GM18870 (cell line): ENCODE measurements around the gene PCDHA13.
"Not testable (repeated sequence)": the region's sequence is repeated elsewhere in the genome, so short reads cannot be mapped to it uniquely, and the experiment has no call there.

Source experiments
- ATAC-seq: cut with Tn5 transposase; IDR thresholded peaks from one replicate; pipeline ENCODE4 v1.9.1; 2021; ENCODE audit warnings: moderate library complexity; ENCODE audit not compliant: unreplicated experiment

Gene PCDHA13, protein sequence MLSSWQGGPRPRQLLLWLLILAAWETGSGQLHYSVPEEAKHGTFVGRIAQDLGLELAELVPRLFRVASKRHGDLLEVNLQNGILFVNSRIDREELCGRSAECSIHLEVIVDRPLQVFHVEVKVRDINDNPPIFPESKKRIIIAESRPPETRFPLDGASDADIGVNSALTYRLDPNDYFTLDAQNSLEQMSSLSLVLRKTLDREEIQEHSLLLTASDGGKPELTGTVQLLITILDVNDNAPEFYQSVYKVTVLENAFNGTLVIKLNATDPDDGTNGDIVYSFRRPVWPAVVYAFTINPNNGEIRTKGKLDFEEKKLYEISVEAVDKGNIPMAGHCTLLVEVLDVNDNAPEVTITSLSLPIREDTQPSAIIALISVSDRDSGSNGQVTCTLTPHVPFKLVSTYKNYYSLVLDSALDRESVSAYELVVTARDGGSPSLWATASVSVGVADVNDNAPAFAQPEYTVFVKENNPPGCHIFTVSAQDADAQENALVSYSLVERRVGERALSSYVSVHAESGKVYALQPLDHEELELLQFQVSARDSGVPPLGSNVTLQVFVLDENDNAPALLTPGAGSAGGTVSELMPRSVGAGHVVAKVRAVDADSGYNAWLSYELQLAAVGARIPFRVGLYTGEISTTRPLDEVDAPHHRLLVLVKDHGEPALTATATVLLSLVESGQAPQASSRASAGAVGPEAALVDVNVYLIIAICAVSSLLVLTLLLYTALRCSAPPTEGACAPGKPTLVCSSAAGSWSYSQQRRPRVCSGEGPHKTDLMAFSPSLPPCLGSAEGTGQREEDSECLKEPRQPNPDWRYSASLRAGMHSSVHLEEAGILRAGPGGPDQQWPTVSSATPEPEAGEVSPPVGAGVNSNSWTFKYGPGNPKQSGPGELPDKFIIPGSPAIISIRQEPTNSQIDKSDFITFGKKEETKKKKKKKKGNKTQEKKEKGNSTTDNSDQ

DNA sequence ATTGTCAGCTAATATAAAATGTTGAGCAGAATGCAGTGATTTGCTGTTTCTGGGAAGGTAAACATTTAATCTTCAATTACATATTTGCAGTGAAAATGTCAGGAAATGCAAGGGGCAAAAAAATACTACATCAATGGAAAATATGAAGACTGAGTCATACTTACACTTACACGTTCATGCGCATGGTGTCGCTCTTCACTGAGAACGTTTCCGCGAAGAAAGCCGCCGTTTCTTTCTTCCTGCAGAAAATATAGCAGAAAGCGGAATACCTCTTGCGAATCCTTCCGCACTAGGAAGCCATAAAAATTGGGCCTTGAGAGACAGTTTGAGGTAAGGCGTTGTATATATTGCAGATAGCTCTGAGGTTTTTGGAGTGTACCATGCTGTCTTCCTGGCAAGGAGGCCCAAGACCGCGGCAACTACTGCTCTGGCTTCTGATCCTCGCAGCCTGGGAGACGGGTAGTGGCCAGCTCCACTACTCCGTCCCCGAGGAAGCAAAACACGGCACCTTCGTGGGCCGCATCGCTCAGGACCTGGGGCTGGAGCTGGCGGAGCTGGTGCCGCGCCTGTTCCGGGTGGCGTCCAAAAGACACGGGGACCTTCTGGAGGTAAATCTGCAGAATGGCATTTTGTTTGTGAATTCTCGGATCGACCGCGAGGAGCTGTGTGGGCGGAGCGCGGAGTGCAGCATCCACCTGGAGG lies at the start of gene PCDHA13:
TSS of gene PCDHA13 (plus strand) at position 236 of the 702 bp plus-strand sequence. CDS start at position 381, 145 bp downstream.
- no peak for ATAC-seq

DNA sequence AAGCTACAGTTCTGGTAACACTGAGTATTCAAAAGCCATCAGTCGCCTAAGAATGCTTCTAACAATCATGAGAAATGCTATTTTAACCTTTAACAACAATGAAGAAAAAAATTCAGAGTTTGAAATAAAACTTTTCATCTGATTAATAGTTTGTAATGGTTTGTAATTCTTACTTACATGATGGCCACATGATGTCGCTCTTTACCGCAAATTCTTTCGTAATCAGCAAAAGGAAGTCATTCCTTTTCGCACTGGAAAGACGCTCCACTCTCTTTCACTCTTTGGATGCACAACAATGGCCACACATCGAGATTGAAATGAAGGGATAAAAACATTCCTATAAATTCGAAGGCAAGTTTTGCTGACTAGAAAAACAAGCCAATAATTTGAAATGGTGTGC lies 47.9 kb upstream of the PCDHA13 start, which contains the start of gene PCDHA7:
TSS of gene PCDHA7 (plus strand) at position 277 of the 400 bp plus-strand sequence. CDS start at position 392, 115 bp downstream.
- no peak for ATAC-seq

DNA sequence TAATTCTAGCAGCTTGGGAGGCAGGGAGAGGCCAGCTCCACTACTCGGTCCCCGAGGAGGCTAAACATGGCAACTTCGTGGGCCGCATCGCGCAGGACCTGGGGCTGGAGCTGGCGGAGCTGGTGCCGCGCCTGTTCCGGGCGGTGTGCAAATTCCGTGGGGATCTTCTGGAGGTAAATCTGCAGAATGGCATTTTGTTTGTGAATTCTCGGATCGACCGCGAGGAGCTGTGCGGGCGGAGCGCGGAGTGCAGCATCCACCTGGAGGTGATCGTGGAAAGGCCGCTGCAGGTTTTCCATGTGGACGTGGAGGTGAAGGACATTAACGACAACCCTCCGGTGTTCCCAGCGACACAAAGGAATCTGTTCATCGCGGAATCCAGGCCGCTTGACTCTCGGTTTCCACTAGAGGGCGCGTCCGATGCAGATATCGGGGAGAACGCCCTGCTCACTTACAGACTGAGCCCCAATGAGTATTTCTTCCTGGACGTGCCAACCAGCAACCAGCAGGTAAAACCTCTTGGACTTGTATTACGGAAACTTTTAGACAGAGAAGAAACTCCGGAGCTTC lies 47.4 kb upstream of the PCDHA13 start:
- not testable (repeated sequence) for ATAC-seq

DNA sequence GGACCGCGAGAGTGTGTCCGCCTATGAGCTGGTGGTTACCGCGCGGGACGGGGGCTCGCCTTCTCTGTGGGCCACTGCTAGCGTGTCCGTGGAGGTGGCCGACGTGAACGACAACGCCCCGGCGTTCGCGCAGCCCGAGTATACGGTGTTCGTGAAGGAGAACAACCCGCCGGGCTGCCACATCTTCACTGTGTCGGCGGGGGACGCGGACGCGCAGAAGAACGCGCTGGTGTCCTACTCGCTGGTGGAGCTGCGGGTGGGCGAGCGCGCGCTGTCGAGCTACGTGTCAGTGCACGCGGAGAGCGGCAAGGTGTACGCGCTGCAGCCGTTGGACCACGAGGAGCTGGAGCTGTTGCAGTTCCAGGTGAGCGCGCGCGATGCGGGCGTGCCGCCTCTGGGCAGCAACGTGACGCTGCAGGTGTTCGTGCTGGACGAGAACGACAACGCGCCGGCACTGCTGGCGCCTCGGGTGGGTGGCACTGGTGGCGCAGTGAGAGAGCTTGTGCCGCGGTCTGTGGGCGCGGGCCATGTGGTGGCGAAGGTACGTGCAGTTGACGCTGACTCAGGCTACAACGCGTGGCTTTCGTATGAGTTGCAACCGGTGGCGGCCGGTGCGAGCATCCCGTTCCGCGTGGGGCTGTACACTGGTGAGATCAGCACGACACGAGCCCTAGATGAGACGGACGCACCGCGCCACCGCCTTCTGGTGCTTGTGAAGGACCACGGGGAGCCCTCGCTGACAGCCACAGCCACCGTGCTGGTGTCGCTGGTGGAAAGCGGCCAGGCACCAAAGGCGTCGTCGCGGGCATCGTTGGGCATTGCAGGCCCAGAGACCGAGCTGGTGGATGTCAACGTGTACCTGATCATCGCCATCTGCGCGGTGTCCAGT lies 46.1 kb upstream of the PCDHA13 start:
- no peak for ATAC-seq

DNA sequence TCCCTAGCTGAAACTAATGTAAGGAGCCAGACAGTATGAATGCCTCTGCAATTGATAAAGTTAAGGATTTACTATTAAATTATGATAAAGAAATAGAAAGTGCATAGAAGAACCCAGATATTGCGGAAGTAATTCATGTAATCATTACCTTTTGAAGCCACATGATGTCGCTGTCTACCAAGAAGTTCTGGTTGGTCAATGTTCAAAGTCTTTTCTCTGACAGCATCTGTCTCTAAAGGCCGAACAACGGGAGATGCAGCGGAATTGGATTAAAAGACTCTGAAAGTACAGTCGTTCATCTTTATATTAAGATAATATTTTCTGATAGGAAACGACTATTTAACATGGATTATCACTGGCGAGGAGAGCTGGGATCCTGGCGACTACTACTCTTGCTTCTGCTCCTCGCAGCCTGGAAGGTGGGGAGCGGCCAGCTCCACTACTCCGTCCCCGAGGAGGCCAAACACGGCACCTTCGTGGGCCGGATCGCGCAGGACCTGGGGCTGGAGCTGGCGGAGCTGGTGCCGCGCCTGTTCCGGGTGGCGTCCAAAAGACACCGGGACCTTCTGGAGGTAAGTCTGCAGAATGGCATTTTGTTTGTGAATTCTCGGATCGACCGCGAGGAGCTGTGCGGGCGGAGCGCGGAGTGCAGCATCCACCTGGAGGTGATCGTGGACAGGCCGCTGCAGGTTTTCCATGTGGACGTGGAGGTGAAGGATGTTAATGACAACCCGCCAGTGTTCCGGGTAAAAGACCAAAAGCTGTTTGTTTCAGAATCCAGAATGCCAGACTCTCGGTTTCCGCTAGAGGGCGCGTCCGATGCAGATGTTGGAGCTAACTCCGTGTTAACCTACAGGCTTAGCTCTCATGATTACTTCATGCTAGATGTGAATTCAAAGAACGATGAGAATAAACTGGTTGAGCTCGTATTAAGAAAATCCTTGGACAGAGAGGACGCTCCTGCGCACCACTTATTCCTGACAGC lies 40.7 kb upstream of the PCDHA13 start, which contains the start of gene PCDHA8:
TSS of gene PCDHA8 (plus strand) at position 210 of the 985 bp plus-strand sequence. CDS start at position 345, 135 bp downstream.
- ATAC-seq: no peak

DNA sequence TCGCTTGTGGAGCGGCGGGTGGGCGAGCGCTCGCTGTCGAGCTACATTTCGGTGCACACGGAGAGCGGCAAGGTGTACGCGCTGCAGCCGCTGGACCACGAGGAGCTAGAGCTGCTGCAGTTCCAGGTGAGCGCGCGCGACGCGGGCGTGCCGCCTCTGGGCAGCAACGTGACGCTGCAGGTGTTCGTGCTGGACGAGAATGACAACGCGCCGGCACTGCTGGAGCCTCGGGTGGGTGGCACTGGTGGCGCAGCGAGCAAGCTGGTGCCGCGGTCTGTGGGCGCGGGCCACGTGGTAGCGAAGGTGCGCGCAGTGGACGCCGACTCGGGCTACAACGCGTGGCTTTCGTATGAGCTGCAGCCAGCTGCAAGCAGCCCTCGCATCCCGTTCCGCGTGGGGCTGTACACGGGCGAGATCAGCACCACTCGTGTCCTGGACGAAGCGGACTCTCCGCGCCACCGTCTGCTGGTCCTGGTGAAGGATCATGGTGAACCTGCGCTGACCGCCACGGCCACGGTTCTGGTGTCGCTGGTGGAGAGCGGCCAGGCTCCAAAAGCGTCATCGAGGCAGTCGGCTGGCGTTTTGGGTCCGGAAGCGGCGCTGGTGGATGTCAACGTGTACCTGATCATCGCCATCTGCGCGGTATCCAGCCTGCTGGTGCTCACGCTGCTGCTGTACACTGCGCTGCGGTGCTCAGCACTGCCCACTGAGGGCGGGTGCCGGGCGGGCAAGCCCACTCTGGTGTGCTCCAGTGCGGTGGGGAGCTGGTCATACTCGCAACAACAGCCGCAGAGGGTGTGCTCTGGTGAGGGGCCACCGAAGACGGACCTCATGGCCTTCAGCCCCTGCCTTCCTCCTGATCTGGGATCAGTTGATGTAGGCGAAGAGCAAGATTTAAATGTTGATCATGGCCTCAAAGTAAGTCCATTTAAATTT lies 38.9 kb upstream of the PCDHA13 start:
- no peak for ATAC-seq

DNA sequence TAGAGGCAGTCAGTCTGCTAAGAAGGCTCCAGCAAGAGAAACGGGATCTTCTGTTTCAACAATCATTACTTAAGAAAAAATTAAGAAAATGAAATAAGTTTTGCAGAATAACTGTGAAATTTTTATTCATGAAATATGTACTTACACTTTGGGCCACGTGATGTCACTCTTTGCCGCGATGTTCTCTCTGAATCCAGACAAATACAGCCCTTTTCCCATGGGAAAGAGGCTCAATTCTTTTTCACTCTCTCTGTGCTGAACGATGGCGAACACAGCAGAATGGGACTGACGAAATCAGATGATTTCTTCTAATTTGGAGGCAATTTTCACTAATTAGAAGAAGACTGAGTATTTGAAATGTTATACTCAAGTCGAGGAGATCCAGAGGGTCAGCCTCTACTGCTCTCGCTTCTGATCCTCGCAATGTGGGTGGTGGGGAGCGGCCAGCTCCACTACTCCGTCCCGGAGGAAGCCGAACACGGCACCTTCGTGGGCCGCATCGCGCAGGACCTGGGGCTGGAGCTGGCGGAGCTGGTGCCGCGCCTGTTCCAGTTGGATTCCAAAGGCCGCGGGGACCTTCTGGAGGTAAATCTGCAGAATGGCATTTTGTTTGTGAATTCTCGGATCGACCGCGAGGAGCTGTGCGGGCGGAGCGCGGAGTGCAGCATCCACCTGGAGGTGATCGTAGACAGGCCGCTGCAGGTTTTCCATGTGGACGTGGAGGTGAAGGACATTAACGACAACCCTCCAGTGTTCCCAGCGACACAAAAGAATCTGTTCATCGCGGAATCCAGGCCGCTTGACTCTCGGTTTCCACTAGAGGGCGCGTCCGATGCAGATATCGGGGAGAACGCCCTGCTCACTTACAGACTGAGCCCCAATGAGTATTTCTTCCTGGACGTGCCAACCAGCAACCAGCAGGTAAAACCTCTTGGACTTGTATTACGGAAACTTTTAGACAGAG lies 33.5 kb upstream of the PCDHA13 start, which contains the start of gene PCDHA9:
TSS of gene PCDHA9 (plus strand) at position 244 of the 964 bp plus-strand sequence. CDS start at position 358, 114 bp downstream.
- not testable (repeated sequence) for ATAC-seq

DNA sequence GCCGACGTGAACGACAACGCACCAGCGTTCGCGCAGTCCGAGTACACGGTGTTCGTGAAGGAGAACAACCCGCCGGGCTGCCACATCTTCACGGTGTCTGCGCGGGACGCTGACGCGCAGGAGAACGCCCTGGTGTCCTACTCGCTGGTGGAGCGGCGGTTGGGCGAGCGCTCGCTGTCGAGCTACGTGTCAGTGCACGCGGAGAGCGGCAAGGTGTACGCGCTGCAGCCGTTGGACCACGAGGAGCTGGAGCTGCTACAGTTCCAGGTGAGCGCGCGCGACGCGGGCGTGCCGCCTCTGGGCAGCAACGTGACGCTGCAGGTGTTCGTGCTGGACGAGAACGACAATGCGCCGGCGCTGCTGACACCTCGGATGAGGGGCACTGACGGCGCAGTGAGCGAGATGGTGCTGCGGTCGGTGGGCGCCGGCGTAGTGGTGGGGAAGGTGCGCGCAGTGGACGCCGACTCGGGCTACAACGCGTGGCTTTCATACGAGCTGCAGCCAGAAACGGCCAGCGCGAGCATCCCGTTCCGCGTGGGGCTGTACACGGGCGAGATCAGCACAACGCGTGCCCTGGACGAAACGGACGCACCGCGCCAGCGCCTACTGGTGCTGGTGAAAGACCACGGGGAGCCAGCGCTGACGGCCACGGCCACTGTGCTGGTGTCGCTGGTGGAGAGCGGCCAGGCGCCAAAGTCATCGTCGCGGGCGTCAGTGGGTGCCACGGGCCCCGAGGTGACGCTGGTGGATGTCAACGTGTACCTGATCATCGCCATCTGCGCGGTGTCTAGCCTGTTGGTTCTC lies 31.9 kb upstream of the PCDHA13 start:
- ATAC-seq: not testable (repeated sequence)

DNA sequence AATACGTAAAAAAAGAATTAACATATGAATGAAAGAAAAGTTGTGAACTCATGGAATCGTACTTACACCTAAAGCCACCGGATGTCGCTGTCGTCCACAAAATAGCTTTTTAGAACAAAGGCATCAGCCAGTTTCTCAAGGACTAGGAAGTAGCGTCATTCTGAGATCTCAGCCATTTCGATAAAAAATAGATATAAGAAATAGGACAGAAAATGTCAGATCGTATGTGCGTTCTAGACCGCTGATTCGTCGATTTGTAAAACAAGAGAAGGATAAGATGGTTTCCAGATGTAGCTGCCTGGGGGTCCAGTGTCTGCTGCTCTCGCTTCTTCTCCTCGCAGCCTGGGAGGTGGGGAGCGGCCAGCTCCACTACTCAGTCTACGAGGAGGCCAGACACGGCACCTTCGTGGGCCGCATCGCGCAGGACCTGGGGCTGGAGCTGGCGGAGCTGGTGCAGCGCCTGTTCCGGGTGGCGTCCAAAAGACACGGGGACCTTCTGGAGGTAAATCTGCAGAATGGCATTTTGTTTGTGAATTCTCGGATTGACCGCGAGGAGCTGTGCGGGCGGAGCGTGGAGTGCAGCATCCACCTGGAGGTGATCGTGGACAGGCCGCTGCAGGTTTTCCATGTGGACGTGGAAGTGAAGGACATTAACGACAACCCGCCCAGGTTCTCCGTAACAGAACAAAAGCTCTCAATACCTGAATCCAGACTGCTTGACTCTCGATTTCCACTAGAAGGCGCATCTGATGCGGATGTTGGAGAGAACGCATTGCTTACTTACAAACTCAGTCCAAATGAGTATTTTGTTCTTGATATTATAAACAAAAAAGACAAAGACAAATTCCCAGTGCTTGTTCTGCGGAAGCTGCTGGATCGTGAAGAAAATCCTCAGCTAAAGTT lies 25.9 kb upstream of the PCDHA13 start, which contains the start of gene PCDHA10:
TSS of gene PCDHA10 (plus strand) at position 126 of the 903 bp plus-strand sequence. CDS start at position 278, 152 bp downstream.
- ATAC-seq: no peak

DNA sequence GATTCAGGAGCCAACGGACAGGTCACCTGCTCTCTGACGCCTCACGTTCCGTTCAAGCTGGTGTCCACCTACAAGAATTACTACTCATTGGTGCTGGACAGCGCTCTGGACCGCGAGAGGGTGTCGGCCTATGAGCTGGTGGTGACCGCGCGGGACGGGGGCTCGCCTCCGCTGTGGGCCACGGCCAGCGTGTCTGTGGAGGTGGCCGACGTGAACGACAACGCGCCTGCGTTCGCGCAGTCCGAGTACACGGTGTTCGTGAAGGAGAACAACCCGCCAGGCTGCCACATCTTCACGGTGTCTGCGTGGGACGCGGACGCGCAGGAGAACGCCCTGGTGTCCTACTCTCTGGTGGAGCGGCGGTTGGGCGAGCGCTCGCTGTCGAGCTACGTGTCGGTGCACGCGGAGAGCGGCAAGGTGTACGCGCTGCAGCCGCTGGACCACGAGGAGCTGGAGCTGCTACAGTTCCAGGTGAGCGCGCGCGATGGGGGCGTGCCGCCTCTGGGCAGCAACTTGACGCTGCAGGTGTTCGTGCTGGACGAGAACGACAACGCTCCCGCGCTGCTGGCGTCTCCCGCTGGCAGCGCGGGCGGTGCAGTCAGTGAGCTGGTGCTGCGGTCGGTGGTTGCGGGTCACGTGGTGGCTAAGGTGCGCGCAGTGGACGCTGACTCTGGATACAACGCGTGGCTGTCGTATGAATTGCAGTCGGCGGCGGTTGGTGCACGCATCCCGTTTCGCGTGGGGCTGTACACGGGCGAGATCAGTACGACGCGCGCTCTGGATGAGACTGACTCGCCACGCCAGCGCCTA lies 24.5 kb upstream of the PCDHA13 start:
- no peak for ATAC-seq

DNA sequence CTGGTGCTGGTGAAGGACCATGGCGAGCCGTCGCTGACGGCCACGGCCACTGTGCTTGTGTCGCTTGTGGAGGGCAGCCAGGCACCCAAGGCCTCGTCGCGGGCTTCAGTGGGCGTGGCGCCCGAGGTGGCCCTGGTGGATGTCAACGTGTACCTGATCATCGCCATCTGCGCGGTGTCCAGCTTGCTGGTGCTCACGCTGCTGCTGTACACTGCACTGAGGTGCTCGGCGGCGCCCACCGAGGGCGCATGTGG lies 24.0 kb upstream of the PCDHA13 start:
- no peak for ATAC-seq

DNA sequence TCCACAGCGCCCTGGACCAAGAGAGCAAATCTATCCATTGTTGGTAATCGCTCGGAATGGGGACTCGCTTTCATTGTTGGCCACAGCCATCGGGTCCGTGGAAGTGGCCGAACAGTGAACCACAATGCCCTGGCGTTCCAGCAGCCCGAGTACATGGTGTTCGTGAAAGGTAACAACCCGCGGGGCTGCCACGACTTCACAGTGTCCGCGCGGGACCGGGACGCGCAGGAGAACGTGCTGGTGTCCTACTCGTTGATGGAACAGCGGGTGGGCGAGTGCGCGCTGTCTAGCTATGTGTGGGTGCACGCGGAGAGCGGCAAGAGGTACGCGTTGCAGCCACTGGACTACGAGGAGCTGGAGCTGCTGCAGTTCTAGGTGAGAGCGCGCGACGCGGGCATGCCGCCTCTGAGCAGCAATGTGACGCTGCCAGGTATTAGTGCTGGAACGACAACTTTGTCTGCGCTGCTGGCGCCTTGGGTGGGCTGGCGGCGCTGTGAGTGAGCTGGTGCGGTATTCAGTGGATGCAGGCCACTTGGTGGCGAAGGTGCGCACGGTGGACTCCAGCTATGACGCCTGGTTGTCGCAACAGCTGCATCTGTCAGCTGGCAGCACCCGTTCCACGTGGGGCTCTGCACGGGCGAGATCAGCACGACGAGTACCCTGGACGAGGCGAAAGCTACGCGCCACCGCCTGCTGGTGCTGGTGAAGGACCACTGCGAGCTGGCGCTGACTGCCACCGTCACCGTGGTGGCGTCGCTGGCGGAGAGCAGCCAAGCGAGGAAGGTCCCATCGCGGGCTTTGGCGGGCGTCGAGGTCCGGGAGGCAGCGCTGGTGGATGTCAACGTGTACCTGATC lies 19.3 kb upstream of the PCDHA13 start:
- no peak for ATAC-seq
